ENCODE results near the gene AGBL4. TPM values are rescaled to one million over a fixed set of nuclear protein-coding genes. Genes with fewer than 3 reads are reported as not detected.

AGBL4 gene
- polyA plus RNA-seq, 10 donors = 0.12 to 0.37 (median 0.22) TPM

DNA sequence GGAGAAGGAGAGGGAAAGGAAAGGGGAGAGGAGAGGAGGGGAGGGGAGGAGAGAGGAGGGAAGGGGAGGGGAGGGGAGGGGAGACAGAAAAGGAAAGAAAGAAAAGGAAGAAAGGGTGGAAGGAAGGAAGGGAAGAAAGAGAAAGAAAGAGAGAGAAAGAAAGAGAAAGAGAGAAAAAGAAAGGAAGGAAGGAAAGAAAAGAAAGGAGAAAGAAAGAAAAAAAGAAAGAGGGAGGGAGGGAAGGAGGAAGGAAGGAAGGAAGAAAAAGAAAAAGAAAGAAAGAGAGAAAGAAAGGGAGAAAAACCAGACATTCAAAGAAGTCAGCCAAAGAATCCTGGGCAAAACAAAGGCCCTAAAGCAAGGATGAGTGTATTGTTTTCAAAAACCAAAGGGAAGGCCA is 1426.1 kb downstream of the AGBL4 start:
- no peak for DNase-seq

DNA sequence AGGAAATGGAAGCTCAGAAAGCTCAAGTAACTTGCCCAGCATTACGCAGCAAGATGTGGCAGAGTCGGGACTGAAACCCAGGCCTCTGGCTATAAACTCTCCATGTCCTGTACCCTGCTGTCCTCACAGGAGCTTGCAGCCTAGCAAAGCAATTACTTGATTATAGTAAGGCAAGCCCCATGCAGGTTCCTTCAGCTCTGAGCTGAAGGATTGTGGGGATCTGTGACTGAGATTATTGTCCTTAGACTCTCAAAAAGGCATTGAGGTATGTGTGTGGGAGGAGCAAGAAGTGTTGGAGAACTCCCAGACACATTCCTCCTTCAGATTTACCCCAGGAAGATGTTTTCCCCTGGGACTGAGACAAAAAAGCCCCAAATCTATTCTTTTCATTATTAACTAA is 1427.7 kb downstream of the AGBL4 start:
- DNase-seq = peak in 1 of 3 donors; percentile 2

DNA sequence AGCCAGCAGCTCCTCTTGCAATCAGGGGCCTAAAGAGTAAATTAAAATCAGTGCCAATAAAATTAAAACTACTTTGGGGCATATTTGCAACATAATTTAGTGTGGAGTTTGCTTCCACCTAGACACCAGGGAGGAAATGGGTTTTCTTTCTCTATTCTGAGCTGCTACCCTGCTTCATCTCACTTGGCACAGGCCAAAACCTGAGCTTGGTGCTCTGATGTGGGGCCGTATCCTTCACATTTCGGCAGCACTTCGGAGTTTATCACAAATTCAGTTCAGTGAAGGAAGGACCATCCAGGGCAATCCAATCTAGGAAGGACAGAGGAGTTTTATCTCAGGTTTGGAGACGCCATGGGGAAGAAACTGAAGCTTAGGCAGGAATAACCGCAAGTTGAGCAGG is 1428.1 kb downstream of the AGBL4 start:
- DNase-seq = no peak

DNA sequence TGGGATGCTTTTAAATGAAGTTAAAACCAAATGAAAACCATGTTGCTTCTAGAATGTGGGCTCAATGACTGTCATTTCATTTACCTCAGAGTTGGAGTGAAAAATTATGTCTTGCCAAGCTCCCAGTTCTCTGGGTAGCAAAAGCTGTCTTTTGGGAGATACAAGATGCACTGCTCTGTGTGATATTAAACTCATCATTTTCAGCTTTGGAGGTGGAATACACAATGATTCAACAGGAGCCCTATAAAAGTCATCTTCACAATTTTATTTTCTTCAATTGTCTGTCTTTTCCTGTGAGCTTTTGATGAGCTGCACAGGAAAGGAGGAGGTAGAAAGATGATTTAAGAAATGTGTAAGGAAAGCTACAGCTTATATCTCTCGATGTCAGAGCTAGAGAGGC is 1431.4 kb downstream of the AGBL4 start:
- DNase-seq = no peak

DNA sequence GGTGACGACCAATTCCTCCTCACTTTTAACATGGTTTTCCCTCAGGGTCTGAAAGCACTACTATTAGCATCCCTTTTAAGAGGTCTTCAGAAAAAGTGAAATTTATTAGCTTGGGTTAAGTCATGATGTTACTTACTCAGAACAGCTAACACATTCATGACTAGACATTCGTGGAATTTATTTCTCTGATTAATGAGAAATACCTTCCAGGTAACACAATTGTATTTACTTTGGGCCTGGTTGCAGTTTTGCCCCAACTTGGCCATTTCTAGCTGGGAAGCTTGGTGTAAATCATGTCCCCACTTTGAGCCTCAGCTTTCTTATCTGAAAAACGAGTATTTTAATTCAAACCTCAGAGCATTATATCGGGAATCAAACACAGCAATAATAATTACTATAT is 1432.6 kb downstream of the AGBL4 start:
- no peak for DNase-seq

DNA sequence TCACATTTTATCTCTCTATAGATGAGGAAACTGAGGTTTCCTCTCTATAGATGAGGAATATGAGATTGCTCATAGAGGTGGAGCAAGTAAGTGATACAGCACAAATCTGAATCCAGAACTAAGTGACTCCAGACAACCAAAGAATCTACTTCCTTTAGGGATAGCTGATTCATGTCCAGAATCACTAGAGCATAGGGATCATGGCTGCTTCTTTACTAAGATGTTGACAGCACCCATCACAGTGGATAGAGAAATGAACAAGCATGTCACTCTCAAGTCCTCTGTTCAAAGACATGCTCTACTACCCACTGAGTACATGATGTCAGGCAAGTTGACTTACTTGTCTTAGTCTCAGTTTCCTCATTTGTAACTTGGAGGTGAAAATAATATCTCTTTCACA is 1435.7 kb downstream of the AGBL4 start:
- DNase-seq = no peak

DNA sequence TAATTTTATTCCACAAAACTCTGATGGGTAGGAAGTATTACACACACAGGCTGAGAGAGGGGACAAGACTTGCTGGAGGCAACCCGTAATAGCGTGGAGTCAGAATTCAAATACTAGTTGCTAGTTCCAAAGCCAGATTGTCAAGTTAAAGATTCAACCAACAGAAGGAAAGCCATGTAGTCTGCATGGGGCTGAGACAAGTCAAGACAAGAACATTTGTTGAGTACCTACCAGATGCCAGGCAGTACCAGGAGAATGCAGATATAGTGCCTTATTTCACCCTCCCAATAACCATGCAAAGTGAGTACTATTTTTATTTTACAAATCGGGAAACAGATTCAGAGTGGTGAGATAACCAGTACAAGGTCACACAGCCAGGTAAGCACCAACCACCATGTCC is 1441.3 kb downstream of the AGBL4 start:
- no peak for DNase-seq

DNA sequence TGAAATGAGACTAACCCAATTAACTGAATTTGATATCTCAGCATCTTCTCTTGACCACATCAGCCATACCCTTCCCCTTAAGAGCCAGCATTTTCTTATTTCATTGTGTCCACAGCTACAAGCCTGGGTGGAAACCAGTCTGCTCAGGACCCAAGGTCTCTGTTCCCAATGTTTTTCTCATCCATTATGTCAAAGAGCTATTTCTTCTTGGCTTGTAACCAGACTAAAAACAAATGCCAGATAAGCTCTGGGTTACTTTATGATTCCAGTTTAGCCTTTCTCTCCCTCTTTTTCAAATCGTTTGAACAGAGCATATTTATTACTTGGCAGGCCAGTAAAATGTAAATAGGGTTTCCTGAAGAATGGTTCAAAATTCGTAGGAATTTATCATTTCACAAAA is 1442.5 kb downstream of the AGBL4 start:
- no peak for DNase-seq

DNA sequence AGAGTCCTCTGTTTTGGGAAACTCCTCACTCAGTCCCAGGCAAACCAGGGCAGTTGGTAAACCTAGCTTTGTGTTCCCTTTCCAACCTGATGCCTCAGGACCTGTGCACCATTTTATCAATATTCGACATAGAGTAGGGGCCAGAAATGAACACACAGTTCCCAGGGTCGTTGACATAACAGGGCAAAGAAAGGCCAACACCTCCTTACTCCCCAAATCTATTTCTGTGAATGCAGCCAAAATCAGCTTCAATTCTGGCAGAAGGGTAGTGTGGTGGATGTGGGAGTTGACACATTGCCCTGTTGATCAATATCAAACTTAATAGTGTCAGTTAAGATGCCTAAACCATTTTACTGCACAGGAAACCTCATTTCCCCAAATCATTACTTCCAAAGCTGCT is 1447.2 kb downstream of the AGBL4 start:
- no peak for DNase-seq

DNA sequence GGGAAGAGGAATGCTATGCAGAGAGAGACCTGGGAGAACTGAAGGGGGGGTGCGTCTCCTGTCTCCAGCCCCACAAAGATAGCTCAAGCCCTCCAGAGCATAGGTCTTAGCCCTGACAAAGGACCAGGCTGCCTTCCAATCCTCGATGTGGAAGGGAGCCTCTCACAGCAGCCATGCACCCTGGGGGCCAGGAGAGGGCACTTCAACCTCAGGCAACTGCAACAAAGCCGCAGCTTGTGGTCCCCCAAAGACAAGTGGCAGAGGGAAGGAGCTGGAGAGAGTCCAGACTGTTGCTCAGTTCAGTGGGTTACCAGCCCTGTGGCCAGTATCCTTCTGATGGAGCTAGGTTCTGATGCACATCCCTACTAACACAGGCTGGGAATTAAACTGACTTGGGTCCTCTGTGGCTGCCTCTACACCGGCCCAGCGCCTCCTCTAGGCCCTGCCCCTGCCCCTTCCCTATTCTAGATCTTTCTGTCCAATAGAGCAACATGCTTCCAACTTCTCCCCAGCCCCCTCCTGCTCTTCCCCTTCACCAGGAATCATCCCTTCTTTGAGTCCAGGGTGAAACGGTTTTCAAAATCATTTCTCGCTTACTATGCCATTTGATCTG is 1451.0 kb downstream of the AGBL4 start:
- DNase-seq = peak; percentile 7 to 56 (median 24)

DNA sequence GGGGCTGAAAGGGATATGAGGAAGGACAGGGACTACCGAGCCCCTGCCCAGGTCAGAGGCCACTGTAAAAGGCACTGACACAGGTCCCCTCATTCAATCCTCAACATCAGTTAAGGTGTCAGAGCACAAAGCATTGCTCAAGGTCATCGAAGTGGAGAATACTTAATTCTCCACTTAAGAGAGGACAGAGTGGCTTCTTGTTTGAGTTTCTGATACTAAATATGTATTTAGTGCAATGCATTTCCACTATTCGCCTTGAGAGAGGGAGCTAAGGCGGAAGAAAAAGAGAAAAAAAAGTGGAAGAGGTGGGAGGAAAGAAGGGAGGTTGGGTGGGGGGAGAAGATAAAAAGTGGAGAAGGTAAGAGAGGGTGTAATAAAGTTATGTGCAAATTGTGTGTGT is 1451.6 kb downstream of the AGBL4 start:
- DNase-seq = no peak

DNA sequence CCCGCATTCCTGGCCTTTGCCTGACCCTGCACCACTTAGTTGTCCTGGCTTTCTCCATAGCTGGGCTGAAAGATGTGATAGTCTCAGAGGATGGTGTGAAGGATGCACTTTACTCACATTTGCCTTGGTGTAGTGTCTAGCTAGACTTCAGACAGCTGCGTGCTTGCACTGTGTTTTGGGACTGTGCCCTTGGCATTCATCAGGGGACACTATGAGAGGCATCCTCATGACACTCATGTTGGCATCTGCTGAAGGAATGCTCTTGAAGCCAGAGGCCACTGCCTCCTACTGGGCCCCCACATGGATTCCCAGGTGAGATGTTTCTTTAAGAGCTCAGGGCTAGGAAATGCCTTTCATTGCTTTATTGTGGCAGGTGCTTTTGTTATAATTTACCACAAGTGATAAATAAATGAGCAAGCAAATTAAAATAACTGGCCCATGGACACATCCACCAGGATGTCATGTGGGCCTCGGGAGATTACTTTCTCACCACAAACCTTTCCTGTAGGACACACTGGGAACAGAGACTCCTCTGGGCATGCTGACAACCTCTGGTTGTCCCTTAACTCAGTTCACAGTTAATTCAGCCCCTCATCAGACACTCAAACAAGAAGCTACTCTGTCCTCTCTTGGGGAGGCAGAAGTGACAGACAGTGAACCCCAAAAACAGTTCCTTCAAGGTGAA is 1452.3 kb downstream of the AGBL4 start:
- DNase-seq = no peak

DNA sequence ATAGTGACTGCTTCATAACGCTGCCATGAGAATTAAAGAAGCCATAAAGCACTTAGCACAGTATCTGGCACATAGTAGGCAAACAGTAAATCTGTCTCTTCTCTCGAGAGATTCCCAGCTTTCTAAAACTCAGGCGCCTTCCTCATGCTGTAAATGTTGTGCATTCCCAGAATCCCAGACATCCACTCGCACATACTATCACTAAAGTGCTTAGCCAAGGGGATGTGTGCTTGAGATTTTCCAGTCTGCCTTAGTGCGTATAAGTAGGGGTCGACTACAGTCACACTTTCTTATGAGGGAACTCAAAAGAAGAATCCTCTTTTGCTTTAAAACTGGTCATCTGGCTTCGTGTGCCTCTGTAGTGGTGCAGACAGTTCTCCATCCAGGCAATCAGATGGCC is 1453.2 kb downstream of the AGBL4 start:
- no peak for DNase-seq

DNA sequence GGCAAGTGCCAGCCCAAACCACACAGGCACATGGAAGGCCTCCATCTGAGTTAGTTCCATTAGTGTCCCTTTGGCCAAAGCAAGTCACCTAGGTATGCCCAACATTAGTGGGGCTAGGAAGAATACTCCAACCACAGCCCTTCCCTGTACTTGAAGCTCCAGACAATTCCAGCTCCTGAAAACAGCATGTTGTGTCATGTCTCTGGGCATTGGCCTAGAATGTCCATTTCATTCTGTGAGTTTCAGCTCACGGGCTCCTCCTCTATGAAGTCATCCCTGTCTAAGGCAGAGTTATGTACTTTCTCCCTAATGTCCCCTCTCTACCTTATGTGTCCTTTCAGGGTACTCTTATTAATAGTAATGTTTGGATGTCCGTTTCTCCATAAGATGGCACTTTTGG is 1455.3 kb downstream of the AGBL4 start:
- DNase-seq = no peak

DNA sequence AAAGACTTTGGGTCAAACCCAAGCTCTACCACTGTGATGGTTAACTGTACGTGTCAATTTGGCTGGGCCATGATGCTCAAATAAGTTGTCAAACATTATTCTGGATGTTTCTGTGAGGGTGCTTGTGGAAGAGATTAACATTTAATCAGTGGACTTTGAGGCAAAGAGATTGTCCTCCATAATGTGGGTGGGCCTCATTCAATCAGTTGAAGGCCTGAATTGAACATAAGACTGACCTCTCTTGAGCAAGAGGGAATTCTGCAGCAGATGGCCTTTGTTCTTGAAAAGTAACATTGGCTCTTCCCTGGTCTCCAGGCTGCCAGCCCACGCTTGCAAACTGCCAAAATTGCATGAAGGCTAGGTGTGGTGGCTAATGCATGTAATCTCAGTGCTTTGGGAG is 1457.3 kb downstream of the AGBL4 start:
- no peak for DNase-seq

DNA sequence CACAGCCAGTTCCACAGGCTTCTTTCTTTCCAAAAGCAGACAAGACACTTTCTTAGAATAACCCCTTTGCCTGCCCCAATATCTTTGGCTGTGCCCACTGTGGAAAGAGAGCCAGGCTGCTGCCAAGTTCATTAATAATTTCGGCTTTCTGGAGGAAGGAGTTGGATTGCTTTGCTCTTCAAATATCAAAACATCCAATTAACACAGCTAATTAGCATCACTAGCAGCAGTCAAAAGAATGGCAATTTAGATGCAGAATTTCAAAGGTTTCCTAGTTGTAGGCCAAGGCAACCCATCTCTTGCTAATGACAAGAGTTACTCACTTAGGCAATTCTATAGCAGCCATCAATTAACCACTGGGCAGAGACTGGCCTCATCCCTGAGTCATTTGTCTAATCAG is 1460.7 kb downstream of the AGBL4 start:
- no peak for DNase-seq

DNA sequence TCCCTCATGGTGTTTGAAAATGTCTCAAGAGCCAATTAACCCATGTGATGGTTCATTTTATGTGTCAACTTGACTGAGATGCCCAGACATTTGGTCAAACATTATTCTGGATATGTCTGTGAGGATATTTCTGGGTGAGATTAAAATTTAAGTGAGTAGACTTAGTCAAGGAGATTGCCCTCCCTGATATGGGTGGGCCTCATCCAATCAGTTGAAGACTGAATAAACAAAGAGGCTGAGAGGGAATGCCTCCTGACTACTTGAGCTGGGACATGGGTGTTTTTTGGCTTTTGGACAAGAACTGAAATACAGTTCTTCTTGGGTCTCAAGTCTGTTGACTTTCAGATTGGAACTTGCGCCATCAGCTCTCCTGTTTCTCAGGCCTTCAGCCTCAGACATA is 1462.3 kb downstream of the AGBL4 start:
- DNase-seq = no peak

DNA sequence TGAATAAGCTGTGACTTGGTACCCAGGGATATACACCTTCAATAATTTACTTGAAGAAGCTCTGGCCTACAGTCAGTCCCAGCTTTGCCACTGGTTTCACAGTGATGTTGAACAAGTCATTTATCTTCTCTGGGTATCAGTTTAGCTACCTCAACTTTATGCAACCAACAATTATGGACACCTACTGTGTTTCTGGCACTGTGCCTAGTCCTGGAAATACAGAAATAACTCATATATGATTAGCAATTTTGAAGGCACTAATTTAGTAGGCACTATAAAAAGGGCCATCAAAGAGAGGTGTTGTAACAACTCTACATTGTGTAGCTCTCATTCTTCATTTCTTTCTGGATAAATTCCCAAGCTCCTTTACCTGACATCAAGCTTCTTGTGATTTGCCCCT is 1463.2 kb downstream of the AGBL4 start:
- no peak for DNase-seq

DNA sequence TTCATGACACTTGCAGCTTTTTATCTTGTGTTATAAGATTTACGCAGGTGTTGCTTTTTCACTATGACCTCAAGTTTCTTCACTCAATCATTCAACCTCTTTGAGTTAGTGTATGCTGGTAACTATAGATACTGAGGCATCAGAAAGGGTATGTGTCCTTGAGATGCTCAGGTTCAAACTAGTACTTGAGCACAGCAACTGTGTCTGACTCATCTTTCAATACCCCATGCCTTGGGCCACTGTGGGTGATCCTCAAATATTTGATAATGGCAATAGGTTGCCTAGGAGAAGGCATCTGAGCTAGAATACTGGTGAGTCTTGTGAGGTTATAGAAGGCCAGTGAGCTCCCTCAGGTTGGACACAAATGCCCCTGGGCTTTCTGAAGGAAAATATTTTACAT is 1463.6 kb downstream of the AGBL4 start:
- no peak for DNase-seq

DNA sequence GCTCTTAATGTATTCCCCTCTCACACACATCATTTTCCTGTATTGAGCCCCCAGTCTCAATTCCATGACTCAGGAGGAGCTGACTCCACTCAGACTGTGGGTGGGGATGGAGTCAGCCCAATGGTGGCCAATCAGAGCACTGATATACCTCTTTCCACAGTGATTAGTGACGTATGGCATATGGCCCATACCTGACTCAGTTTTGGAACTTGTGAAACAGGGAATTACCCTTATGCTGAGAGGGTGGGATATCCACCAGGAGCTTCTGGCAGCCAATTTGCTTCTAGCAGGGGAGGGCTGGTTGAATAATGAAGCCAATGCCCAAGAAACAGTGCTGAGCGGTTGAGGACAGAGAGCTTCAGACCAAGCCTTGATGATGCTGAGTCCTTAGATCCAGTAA is 1465.4 kb downstream of the AGBL4 start:
- DNase-seq = no peak

DNA sequence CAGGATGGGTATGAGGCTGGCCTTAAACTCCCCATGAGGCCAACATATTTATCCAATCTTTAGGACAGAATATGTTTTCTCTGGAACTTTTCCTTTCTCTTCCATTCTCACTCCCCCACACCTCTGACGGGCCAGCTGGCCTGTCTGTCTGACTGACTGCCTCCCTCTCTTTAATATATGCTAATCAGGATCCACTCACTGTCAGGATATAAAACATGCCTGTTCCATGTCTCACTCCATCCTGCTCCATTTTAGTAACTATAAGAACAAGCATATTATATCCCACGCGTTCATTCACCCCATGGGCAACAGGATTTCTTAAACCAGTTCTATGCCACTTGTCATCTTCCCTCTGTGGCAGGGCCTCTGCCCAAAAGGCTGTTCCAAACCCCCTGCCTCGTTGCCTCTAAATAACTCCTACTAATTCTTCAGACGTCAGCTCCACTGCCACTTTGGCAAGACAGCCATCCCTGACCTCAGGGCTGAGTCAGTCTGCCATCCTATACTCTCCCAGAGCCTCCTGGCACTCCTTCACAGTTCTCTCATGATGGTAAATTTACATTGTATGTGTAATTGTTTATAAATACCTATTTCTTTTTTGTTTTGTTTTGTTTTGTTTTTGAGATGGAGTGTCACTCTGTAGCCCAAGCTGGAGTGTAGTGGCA is 1467.4 kb downstream of the AGBL4 start:
- DNase-seq = no peak

DNA sequence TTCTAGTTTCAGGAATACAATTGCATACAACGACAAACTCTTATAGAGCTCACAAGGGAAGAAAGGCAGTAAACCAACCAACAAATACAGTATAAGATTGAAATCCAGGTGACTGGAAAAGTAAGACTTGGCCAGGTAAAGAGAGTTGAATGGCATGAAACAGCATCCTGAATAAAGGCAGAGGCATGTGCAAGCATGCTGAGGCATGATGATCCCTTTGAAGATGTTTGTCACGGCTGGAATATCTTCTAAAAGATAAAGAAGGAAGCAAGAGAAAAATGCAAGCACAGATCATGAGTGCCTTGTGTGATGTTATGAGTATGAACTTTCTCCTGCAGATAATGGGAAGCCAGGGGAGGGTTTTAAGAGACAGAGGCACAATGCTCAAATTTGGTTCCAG is 1468.5 kb downstream of the AGBL4 start:
- no peak for DNase-seq

DNA sequence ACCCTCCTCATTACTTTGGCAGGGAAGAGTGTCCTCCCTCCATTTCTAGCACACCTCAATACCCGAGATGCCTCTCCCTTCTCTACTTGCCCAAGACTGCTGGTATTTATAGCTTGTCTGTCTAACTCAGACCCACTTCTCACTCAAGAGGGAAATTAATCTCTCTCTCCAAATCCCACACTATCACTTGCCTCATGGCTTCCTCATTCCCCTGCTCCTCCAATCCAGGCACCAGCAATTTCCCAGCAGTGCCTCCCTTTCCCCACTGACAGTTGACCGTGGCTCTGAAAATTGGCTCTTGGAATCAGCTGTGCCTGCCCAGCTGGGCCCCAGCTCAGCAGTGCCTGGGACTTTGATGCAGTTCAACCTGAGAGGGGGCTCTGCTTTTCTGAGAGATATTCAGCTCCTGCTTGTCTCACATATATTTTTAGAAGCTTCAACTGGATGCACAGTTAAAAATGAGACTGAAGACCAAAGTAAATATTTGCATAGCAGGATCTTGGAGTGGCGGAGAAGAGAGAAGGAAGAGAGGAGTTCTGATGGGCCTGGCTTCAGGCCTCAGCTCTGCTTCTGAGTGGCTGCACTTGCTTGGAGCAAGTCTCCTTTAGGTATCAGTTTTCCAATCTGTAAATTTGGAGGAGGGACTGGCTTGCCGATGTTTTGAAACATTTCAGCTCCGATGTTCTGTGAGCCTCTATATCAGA is 1470.7 kb downstream of the AGBL4 start:
- DNase-seq = no peak

All from muscle of back (tissue), 11 donors.